ENCODE measurements around the gene TLR4.

The TLR4 gene

GRCh38 chr9:117697046-117697445 lies 7.2 kb upstream of the TLR4 start:
- Mint-ChIP-seq H3K27me3 (no peaks in the 10 kb centered on the region), H3K9me3 (peaks cover 15% of the 10 kb centered on the region), H3K36me3 (ENCODE audit: low read depth) (no peaks in the 10 kb centered on the region), H3K4me1 (ENCODE audit: low read depth) (no peaks in the 10 kb centered on the region), H3K27ac (no peak overlapping the region), H3K4me3 (no peak overlapping the region)

GRCh38 chr9:117703537-117703936 lies 666 bp upstream of the TLR4 start:
- no peak overlapping the region for H3K4me3 Mint-ChIP-seq
- peaks cover 5% of the 10 kb centered on the region for H3K27me3 Mint-ChIP-seq
- no peak overlapping the region for H3K27ac Mint-ChIP-seq
- peaks cover 8% of the 10 kb centered on the region for H3K4me1 Mint-ChIP-seq (ENCODE audit: low read depth)
- H3K36me3 Mint-ChIP-seq (ENCODE audit: low read depth): peaks cover 6% of the 10 kb centered on the region
- H3K9me3 Mint-ChIP-seq: peaks cover 4% of the 10 kb centered on the region

GRCh38 chr9:117704597-117704996 lies 394 bp downstream of the TLR4 start:
- peak overlapping the region; percentile 37 for H3K4me3 Mint-ChIP-seq
- no peak overlapping the region for H3K27ac Mint-ChIP-seq
- peaks cover 6% of the 10 kb centered on the region for H3K36me3 Mint-ChIP-seq (ENCODE audit: low read depth)
- peaks cover 5% of the 10 kb centered on the region for H3K27me3 Mint-ChIP-seq
- peaks cover 2% of the 10 kb centered on the region for H3K9me3 Mint-ChIP-seq
- H3K4me1 Mint-ChIP-seq (ENCODE audit: low read depth): peaks cover 8% of the 10 kb centered on the region

GRCh38 chr9:117705386-117705785 lies 1.2 kb downstream of the TLR4 start:
- Mint-ChIP-seq H3K36me3 (ENCODE audit: low read depth) (peaks cover 6% of the 10 kb centered on the region), H3K9me3 (no peaks in the 10 kb centered on the region), H3K27me3 (peaks cover 8% of the 10 kb centered on the region), H3K27ac (no peak overlapping the region), H3K4me3 (no peak overlapping the region), H3K4me1 (ENCODE audit: low read depth) (peaks cover 8% of the 10 kb centered on the region)

GRCh38 chr9:117706421-117707116 lies 2.4 kb downstream of the TLR4 start:
- Mint-ChIP-seq H3K9me3 (no peaks in the 10 kb centered on the region), H3K4me3 (no peak overlapping the region), H3K27me3 (peaks cover 11% of the 10 kb centered on the region), H3K36me3 (ENCODE audit: low read depth) (peaks cover 6% of the 10 kb centered on the region), H3K27ac (no peak overlapping the region), H3K4me1 (ENCODE audit: low read depth) (peaks cover 8% of the 10 kb centered on the region)

GRCh38 chr9:117707561-117707960 lies 3.4 kb downstream of the TLR4 start:
- H3K27me3 Mint-ChIP-seq: peaks cover 13% of the 10 kb centered on the region
- H3K4me3 Mint-ChIP-seq: no peak overlapping the region
- H3K36me3 Mint-ChIP-seq (ENCODE audit: low read depth): peaks cover 6% of the 10 kb centered on the region
- H3K4me1 Mint-ChIP-seq (ENCODE audit: low read depth): peaks cover 8% of the 10 kb centered on the region
- no peaks in the 10 kb centered on the region for H3K9me3 Mint-ChIP-seq
- H3K27ac Mint-ChIP-seq: no peak overlapping the region

- Mint-ChIP-seq H3K27me3 (peaks cover 13% of the 10 kb centered on the region), H3K9me3 (no peaks in the 10 kb centered on the region), H3K36me3 (ENCODE audit: low read depth) (peaks cover 6% of the 10 kb centered on the region), H3K4me1 (ENCODE audit: low read depth) (peaks cover 1% of the 10 kb centered on the region), H3K4me3 (no peak overlapping the region), H3K27ac (no peak overlapping the region)
Measured at GRCh38 chr9:117709936-117710335, 5.7 kb downstream of the TLR4 start.

GRCh38 chr9:117714282-117714681 lies 10.1 kb downstream of the TLR4 start:
- Mint-ChIP-seq H3K27me3 (peaks cover 12% of the 10 kb centered on the region), H3K4me1 (ENCODE audit: low read depth) (peaks cover 15% of the 10 kb centered on the region), H3K4me3 (no peak overlapping the region), H3K36me3 (ENCODE audit: low read depth) (no peaks in the 10 kb centered on the region), H3K9me3 (peaks cover 4% of the 10 kb centered on the region), H3K27ac (no peak overlapping the region)

- Mint-ChIP-seq H3K4me3 (no peak overlapping the region), H3K36me3 (ENCODE audit: low read depth) (no peaks in the 10 kb centered on the region), H3K4me1 (ENCODE audit: low read depth) (peaks cover 15% of the 10 kb centered on the region), H3K9me3 (peaks cover 4% of the 10 kb centered on the region), H3K27me3 (peaks cover 10% of the 10 kb centered on the region), H3K27ac (no peak overlapping the region)
Measured at GRCh38 chr9:117715411-117715989, 11.3 kb downstream of the TLR4 start.

GRCh38 chr9:117718085-117718484 lies 13.9 kb downstream of the TLR4 start:
- Mint-ChIP-seq H3K4me3 (no peak overlapping the region), H3K9me3 (peaks cover 4% of the 10 kb centered on the region), H3K27me3 (peaks cover 5% of the 10 kb centered on the region), H3K27ac (no peak overlapping the region), H3K4me1 (ENCODE audit: low read depth) (peaks cover 15% of the 10 kb centered on the region), H3K36me3 (ENCODE audit: low read depth) (no peaks in the 10 kb centered on the region)

GRCh38 chr9:117718701-117719100 lies 14.5 kb downstream of the TLR4 start:
- Mint-ChIP-seq H3K27ac (no peak overlapping the region), H3K36me3 (ENCODE audit: low read depth) (no peaks in the 10 kb centered on the region), H3K9me3 (peaks cover 4% of the 10 kb centered on the region), H3K27me3 (peaks cover 5% of the 10 kb centered on the region), H3K4me3 (no peak overlapping the region), H3K4me1 (ENCODE audit: low read depth) (peaks cover 15% of the 10 kb centered on the region)

- Mint-ChIP-seq H3K4me3 (no peak overlapping the region), H3K9me3 (peaks cover 4% of the 10 kb centered on the region), H3K27ac (no peak overlapping the region), H3K36me3 (ENCODE audit: low read depth) (no peaks in the 10 kb centered on the region), H3K4me1 (ENCODE audit: low read depth) (peaks cover 20% of the 10 kb centered on the region), H3K27me3 (peaks cover 10% of the 10 kb centered on the region)
Measured at GRCh38 chr9:117719161-117719920, 15.1 kb downstream of the TLR4 start.

GRCh38 chr9:117720066-117720465 lies 15.9 kb downstream of the TLR4 start:
- Mint-ChIP-seq H3K9me3 (peaks cover 4% of the 10 kb centered on the region), H3K4me1 (ENCODE audit: low read depth) (peaks cover 21% of the 10 kb centered on the region), H3K27me3 (peaks cover 12% of the 10 kb centered on the region), H3K36me3 (ENCODE audit: low read depth) (no peaks in the 10 kb centered on the region), H3K4me3 (no peak overlapping the region), H3K27ac (no peak overlapping the region)

- peaks cover 12% of the 10 kb centered on the region for H3K27me3 Mint-ChIP-seq
- peaks cover 4% of the 10 kb centered on the region for H3K9me3 Mint-ChIP-seq
- no peak overlapping the region for H3K4me3 Mint-ChIP-seq
- no peaks in the 10 kb centered on the region for H3K36me3 Mint-ChIP-seq (ENCODE audit: low read depth)
- no peak overlapping the region for H3K27ac Mint-ChIP-seq
- peaks cover 21% of the 10 kb centered on the region for H3K4me1 Mint-ChIP-seq (ENCODE audit: low read depth)
Measured at GRCh38 chr9:117720555-117720954, 16.4 kb downstream of the TLR4 start.

GRCh38 chr9:117720987-117721386 lies 16.8 kb downstream of the TLR4 start:
- H3K36me3 Mint-ChIP-seq (ENCODE audit: low read depth): no peaks in the 10 kb centered on the region
- H3K4me3 Mint-ChIP-seq: no peak overlapping the region
- peaks cover 21% of the 10 kb centered on the region for H3K4me1 Mint-ChIP-seq (ENCODE audit: low read depth)
- peaks cover 12% of the 10 kb centered on the region for H3K27me3 Mint-ChIP-seq
- no peak overlapping the region for H3K27ac Mint-ChIP-seq
- peaks cover 4% of the 10 kb centered on the region for H3K9me3 Mint-ChIP-seq
